ENCODE results near the gene ICOSLG.
"Not testable (repeated sequence)": the region's sequence is repeated elsewhere in the genome, so short reads cannot be mapped to it uniquely, and the experiment has no call there.

The ICOSLG gene

DNA sequence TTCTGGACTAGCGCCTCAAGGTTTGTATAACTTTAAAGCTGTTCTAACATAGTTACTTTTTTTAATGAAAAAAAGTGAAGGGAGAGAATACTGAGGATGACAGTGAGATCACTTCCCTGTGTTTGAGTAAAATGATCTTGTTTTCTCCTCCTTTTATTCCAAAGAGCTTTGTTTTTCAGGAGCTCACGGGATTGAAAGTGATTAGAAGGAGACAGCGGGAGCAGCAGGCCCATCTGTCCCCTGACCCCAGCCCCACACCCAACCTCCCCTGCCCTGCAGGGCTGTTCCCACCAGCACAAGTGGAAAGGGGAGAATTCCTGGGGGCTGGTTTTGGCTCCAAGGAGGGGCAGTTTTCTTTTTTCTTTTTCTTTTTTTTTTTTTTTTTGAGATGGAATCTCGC is 23.0 kb upstream of the ICOSLG start:
- no peak for DNase-seq

GRCh38 chr21:44263221-44263760 is 22.5 kb upstream of the ICOSLG start:
- DNase-seq, result no peak

DNA sequence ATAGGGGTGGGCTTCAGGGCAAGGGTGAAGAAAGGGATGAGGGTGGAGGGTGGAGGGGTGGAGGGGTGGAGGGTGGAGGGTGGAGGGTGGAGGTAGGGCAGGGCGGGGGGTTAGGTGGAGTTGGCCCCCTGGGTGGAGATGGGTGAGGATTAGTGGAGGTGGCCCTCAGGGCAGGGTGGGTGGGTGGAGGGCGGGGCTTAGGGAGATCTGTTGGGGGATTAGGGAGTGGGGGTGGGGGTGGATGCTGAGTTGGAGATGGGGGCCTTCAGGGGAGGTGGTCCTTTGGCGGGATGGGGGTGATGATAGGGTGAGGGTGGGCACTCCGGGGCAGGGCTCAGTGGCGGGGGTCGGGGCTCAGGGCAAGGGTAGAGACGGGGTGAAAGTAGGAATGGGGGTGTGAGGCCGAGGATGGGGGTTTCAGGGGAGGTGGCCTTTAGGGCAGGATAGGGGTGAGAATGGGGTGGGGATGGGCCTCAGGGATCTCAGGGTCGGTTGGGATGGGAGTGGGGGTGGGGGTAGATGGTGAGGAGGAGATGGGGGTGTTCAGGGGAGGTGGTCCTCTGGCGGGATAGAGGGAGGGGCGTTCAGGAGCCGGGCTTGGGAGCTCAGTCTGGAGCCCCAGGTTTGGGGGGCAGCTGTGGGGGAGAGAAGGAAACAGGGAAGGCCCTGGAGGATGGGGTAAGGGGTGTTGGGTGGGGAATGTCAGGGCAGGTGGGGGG is 21.8 kb upstream of the ICOSLG start:
- DNase-seq, result no peak

DNA sequence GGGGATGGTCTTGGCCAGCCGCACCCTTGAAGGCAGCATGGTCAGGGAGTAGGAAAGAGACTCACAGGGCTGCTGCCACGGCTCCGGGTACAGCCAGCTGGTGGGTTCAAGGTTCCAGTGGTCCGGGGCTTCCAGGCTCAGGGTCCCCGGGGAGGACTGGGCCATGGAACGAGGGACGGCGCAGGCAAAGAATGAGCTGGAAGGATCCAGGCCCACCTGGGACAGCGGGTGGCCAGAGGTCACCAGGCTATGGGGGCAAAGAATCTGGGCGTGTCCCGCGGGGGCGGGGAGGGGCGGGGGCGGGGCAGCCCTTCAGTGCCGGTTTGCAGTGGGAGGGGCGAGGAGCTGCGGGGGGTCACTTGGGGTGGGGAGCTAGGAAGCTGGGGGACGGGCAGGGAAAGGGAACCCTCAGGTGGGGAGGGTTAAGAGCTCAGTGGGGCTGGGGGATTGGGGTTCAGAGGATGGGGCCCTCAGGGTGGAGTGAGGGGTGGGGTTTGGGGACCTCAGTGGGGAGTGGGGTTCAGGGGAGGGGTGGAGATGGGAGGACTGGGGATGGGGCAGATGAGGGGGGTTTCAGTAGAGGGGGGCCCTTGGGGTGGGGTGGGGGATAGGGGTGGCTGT is 21.0 kb upstream of the ICOSLG start, which contains the start of gene DNMT3L:
Gene DNMT3L (minus strand): TSS at position 223 of the 621 bp plus-strand sequence. CDS start 638 bp downstream, outside the sequence.
- DNase-seq, result no peak

GRCh38 chr21:44260791-44261631 is 20.3 kb upstream of the ICOSLG start:
- no peak for DNase-seq

GRCh38 chr21:44260066-44260465 is 19.3 kb upstream of the ICOSLG start:
- DNase-seq, result no peak

DNA sequence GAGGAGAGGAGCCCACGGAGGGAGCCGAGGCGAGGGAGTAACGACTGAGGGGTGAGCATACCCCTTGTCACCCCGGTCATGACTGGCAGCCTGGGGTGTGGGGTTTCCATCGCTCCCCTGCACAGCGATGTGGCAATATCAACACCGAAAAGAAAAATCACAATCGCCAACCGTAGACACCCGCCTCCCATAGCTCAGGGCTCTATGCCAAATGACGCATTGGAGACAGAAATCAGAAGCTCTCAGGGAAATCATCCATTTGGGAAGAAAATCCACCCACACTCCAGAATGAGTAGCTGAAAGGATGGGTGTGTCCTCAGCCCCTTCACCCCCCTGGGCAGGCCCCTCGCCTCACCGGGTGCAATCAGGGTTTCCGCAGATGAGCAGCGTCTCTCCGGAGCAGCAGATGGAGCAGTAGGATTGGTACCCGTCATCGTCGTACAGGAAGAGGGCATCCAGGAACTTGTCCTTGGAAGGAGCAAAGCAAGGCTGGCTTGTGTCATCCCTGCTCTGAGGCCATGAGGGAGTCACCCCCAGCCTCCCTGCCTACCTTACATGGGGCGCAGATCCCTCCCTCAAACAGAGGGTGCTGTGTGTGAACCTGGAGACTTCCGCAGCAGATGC is 18.5 kb upstream of the ICOSLG start:
- peak; percentile 20 for DNase-seq

GRCh38 chr21:44258056-44258725 is 17.4 kb upstream of the ICOSLG start:
- DNase-seq, result no peak

- DNase-seq, result no peak
Measured at GRCh38 chr21:44255511-44255981, 14.8 kb upstream of the ICOSLG start.

- no peak for DNase-seq
Measured at GRCh38 chr21:44253832-44254710, 13.3 kb upstream of the ICOSLG start.

DNA sequence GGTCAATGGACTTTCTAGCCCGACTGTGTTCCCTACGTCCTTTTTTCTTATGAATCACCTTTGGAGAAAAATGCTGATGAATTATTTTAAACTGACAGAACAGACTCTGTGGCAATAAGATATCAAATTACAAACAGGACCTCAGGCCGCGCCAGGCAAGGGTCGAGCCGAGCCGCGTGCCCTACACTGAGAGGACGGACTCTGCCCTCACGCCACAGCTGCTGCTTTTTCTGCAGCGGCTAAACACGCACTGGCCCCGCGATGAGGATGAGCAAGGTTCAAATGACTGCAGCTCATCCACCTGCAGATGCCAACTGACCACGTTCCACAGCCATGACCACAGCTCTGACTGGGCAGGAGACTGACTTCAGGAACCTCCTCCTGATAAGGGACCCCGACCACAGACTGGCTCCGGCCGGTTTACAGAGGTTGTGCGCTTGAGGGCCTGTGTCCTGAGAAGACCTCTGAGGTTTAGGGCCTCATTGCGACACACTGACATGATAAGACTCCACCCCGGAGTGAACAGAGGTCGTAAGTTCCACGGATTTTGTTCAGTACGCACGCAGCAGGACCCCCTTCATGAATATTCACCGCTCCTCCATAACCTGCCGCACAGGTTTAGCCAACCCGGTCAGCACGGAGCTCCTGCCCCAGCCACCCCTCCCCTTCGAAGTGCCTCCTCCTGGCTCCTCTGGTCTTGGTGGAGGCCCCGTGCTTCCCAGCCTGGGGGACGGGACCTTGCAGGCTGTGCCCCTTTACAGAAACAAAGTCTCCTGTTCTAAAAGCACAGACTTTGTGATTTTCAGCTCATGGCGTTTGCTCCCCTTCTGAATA is 8.7 kb upstream of the ICOSLG start:
- DNase-seq, result not testable (repeated sequence)

GRCh38 chr21:44247904-44248303 is 7.2 kb upstream of the ICOSLG start:
- DNase-seq, result not testable (repeated sequence)

DNA sequence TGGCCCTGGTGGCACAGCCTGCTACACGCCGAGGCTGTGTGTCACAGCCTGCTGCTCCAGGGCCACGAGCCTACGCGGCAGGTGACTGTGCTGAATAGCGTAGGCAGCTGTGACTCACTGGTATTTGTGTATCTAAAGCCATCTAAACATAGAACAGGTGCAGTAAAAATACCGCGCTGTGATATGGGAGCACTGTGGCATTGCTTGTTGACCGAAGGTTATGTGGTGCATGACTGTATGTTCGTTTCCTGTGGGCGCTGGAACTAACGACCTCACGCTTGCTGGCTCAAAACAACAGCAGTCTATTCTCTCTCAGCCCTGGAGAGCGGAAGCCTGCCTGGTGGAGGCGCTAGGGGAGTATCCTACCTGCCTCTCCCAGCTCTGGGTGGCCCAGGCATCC is 3.2 kb upstream of the ICOSLG start:
- DNase-seq, result not testable (repeated sequence)

GRCh38 chr21:44241281-44241680 is 538 bp upstream of the ICOSLG start:
- not testable (repeated sequence) for DNase-seq

GRCh38 chr21:44240353-44240752 is 390 bp downstream of the ICOSLG start:
- DNase-seq, result not testable (repeated sequence)

- not testable (repeated sequence) for DNase-seq
Measured at GRCh38 chr21:44229561-44229960, 11.2 kb downstream of the ICOSLG start.

- DNase-seq, result not testable (repeated sequence)
Measured at GRCh38 chr21:44228109-44228508, 12.6 kb downstream of the ICOSLG start.

DNA sequence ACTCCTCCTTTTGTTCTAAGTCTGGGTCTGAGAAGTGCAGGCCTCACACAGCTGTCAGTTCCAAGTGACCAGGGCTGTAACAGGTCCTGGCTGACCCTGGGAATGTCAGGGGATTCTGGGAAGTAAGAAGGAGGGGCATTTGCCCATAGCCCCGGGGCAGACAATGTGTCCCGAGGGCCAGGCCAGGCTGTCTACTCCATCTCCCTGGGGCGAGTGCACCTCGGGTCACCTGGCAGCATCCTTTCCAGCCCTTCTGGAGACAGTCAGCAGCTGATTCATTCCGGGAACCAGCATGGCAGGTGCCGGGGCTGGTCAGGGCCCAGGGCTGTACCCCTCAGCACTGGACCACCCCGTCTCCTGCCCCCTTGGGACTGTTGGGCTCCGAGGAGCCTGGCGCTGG is 13.1 kb downstream of the ICOSLG start:
- not testable (repeated sequence) for DNase-seq

DNA sequence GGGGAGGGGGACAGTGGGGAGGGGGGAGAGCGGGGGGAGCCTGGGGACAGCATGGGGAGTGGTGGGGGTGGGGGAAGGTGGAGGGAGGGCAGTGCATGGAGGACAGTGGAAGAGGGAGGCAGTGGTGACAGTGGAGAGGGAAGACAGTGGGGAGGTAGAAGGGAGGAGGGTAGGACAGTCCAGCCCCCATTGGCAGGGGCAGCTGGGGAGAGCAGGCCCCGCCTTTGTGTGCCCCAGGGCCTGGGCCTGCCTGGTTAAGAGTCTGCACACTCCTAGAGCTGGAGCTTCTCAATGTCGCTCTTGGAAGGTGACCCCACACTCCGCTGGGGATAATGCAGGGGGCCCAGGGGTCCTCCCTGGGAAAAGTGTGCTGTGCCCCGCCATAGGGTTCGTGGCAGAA is 15.1 kb downstream of the ICOSLG start:
- DNase-seq, result not testable (repeated sequence)

DNA sequence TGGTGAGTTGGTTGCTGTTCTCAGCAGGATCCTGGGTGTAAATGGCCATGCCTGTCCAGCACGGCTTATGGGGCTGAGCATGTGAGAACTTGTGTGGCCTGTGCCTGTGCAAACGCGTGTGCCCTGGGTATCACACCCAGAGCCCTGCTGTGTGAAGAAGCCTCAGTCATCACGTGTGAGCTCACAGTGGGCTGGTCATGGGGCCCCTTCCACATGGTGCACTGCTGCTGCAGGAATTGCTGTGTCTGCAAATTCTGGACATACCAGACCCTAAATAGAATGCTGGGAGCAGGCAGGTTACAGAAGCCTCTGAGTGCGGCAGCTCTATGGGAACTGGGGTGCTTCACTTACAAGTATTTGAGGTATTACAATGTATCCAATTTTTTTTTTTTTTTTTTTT is 17.4 kb downstream of the ICOSLG start:
- not testable (repeated sequence) for DNase-seq

All from DMS53 (cell line).